ENCODE measurements around the gene RXRG. TPM values are rescaled to one million over a fixed set of nuclear protein-coding genes. Genes with fewer than 3 reads are reported as not detected.

Gene RXRG
- total and polyA plus RNA-seq, 8 donors = 0.32 to 10.4 (median 1.3) TPM

GRCh38 chr1:165383599-165384405, 61.1 kb downstream of the RXRG start:
- Histone ChIP-seq H3K27ac (no peak overlapping the region), H3K4me1 (no peaks in the 10 kb centered on the region), H3K4me3 (no peak overlapping the region), H3K36me3 (no peaks in the 10 kb centered on the region), H3K27me3 (no peaks in the 10 kb centered on the region), H3K9me3 (no peaks in the 10 kb centered on the region)
- no peak for TF ChIP-seq CTCF (IDR thresholded peaks at IDR 0.05)
- DNase-seq (no peak), FAIRE-seq (no peak), ATAC-seq (no peak)
- intact Hi-C loops (cut with DNase I) = no loop called here
- WGBS, 2 donors = 59 to 63% methylated on average over 5 of the region's 5 CpGs

GRCh38 chr1:165383067-165383466, 61.9 kb downstream of the RXRG start:
- no peak overlapping the region for H3K27ac ChIP-seq
- TF ChIP-seq CTCF (IDR thresholded peaks at IDR 0.05) = no peak
- intact Hi-C loops (cut with DNase I) = no loop called here
- H3K36me3 ChIP-seq = no peaks in the 10 kb centered on the region
- DNase-seq (peak in 1 of 6 donors; percentile 30), FAIRE-seq (no peak), ATAC-seq (peak in 3 of 4 donors; percentile 44 to 59 (median 55))
- H3K4me1 ChIP-seq = no peaks in the 10 kb centered on the region
- no peaks in the 10 kb centered on the region for H3K27me3 ChIP-seq
- WGBS, 2 donors = 60 to 63% methylated on average over 6 of the region's 6 CpGs
- H3K4me3 ChIP-seq = no peak overlapping the region
- no peaks in the 10 kb centered on the region for H3K9me3 ChIP-seq

- Histone ChIP-seq H3K4me3 (no peak overlapping the region), H3K4me1 (no peaks in the 10 kb centered on the region), H3K36me3 (no peaks in the 10 kb centered on the region), H3K27ac (no peak overlapping the region), H3K9me3 (no peaks in the 10 kb centered on the region), H3K27me3 (no peaks in the 10 kb centered on the region)
- intact Hi-C loops (cut with DNase I) = no loop called here
- ATAC-seq (no peak), DNase-seq (no peak), FAIRE-seq (no peak)
- TF ChIP-seq CTCF (IDR thresholded peaks at IDR 0.05) = no peak
- WGBS, 2 donors = 62 to 84% methylated on average over 6 of the region's 6 CpGs
Observed at GRCh38 chr1:165381745-165382505, 63.0 kb downstream of the RXRG start.

GRCh38 chr1:165376811-165377311, 68.1 kb downstream of the RXRG start:
- peak overlapping the region in 1 of 4 donors; percentile 28 for H3K4me3 ChIP-seq
- no peak overlapping the region for H3K27ac ChIP-seq
- H3K9me3 ChIP-seq = no peaks in the 10 kb centered on the region
- H3K27me3 ChIP-seq = peaks cover 0 to 6% (median 0%) of the 10 kb centered on the region in 4 donors
- no peaks in the 10 kb centered on the region for H3K36me3 ChIP-seq
- peaks cover 0 to 5% (median 5%) of the 10 kb centered on the region in 3 donors for H3K4me1 ChIP-seq
- TF ChIP-seq CTCF (IDR thresholded peaks at IDR 0.05) = no peak
- ATAC-seq (no peak), FAIRE-seq (no peak), DNase-seq (no peak)
- 21 to 25% methylated on average over 12 of the region's 12 CpGs for WGBS, 2 donors
- intact Hi-C loops (cut with DNase I) = no loop called here

Data from pancreas (tissue), 10 donors.